Esophagus muscularis mucosa (tissue), 4 donors: ENCODE measurements around the gene RELT. TPM values are rescaled to one million over a fixed set of nuclear protein-coding genes. Genes with fewer than 3 reads are reported as not detected.

Experiments
- DNase-seq: peaks from one replicate; pipeline ENCODE4 v3.0.0-alpha.2; 2017; ENCODE audit errors: extremely low spot score
- H3K27ac ChIP-seq, 4 donors: fragments of 200-600 bp; sonication (generic); replicated peaks in 1 of 4; 1 replicate in 3 of 4; 2 replicates in 1 of 4; pipeline ENCODE4 v1.5.1; 2016 to 2019; ENCODE audit warnings: mild to moderate bottlenecking in 1 of 4
- H3K27me3 ChIP-seq, 4 donors: fragments of 200-600 bp; sonication (generic); one replicate each; pipeline versions ENCODE4 v1.5.1 to v1.6.0; 2016 to 2019
- H3K36me3 ChIP-seq, 4 donors: fragments of 200-600 bp; sonication (generic); one replicate each; pipeline ENCODE4 v1.5.1; 2016 to 2019
- H3K4me1 ChIP-seq, 4 donors: fragments of 200-600 bp; sonication (generic); one replicate each; pipeline ENCODE4 v1.5.1; 2016 to 2019
- H3K4me3 ChIP-seq, 4 donors: fragments of 200-600 bp; sonication (generic); 1 replicate in 2 of 4; 2 replicates in 2 of 4; pipeline ENCODE4 v1.5.1; 2016 to 2019; ENCODE audit warnings: mild to moderate bottlenecking in 4 of 4, moderate library complexity in 1 of 4
- H3K9me3 ChIP-seq, 4 donors: fragments of 200-600 bp; sonication (generic); 1 replicate in 3 of 4; 2 replicates in 1 of 4; pipeline ENCODE4 v1.5.1; 2016 to 2019
- CTCF ChIP-seq, 3 experiments: fragments of 200-600 bp in 2 of 3; fragments of 450-650 bp in 1 of 3; sonication (generic) in 2 of 3; IDR thresholded peaks; one replicate each; pipeline ENCODE4 v1.5.1; 2017 to 2019; ENCODE audit warnings: antibody characterized with exemption in 3 of 3, mild to moderate bottlenecking in 2 of 3, moderate library complexity in 1 of 3
- EP300 ChIP-seq: sonication (generic); formaldehyde crosslinking; IDR thresholded peaks from one replicate; pipeline ENCODE4 v1.6.1; 2017; ENCODE audit warnings: antibody characterized with exemption
- POLR2A ChIP-seq: fragments of 450-650 bp; IDR thresholded peaks from one replicate; pipeline ENCODE4 v1.6.1; 2017; ENCODE audit warnings: antibody characterized with exemption, moderate library complexity, mild to moderate bottlenecking, low read depth
- POLR2AphosphoS5 ChIP-seq, 2 donors: sonication (generic); formaldehyde crosslinking; IDR thresholded peaks; one replicate each; pipeline ENCODE4 v1.6.1; 2017; ENCODE audit warnings: antibody characterized with exemption in 2 of 2
- WGBS: methylation state at CpG from one replicate; pipeline ENCODE4 v1.1.5; 2018; 5-methylcytosine and 5-hydroxymethylcytosine counted together
- intact Hi-C: fragments of 100-400 bp; cut with DNase I; formaldehyde crosslinking; loops from one replicate; pipeline ENCODE4 v1.15.1; 2023
- total RNA-seq, 4 donors: library from RNA; depleted of rRNA; stranded (reverse); fragments of >200 nt; gene quantifications; one replicate each; pipeline versions ENCODE4 v1.1.0 to v1.2.1, GENCODE V29; 2016

Gene RELT
- total RNA-seq, 4 donors from 2014 or later: 1.2 to 7.8 (median 2.2) TPM

DNA sequence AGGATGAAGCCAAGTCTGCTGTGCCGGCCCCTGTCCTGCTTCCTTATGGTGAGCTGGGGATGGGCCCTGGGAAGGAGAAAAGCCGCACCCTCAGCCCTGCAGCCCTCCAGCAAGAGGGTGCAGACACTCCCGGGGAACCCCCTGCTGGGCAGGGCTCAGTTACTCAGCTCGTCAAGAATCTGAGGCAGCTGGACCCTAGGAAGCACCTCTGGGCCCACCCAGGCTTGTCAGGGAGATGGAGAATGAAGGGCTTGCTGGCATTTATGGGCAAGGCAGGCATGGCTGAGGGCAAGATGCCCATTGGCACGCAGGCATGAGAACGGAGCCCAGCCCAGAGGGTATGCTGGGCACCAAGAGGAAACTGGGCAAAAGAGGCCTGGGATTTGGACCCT, 12.9 kb downstream of the RELT start:
- no peak for DNase-seq
- Histone ChIP-seq H3K4me1 (peaks cover 22 to 54% (median 33%) of the 10 kb centered on the region in 4 donors), H3K9me3 (no peaks in the 10 kb centered on the region), H3K36me3 (no peaks in the 10 kb centered on the region), H3K27ac (no peak overlapping the region), H3K4me3 (no peak overlapping the region), H3K27me3 (no peaks in the 10 kb centered on the region)
- 82% methylated on average over 5 of the region's 6 CpGs for WGBS
- TF ChIP-seq POLR2AphosphoS5 (IDR thresholded peaks at IDR 0.05): no peak
- no peak for TF ChIP-seq CTCF (IDR thresholded peaks at IDR 0.05)
- TF ChIP-seq POLR2A: no peak
- no peak for TF ChIP-seq EP300
- intact Hi-C loops: no loop called here

GRCh38 chr11:73389916-73390315, 13.7 kb downstream of the RELT start:
- Histone ChIP-seq H3K9me3 (no peaks in the 10 kb centered on the region), H3K4me1 (peaks cover 22 to 46% (median 26%) of the 10 kb centered on the region in 4 donors), H3K4me3 (no peak overlapping the region), H3K27me3 (no peaks in the 10 kb centered on the region), H3K27ac (no peak overlapping the region), H3K36me3 (no peaks in the 10 kb centered on the region)
- WGBS: 81% methylated on average over 7 of the region's 7 CpGs
- intact Hi-C loops: loop anchor here (5.0 to 10.0 kb wide), 2 partner anchors 93 to 205 kb away; no protein-coding TSS in a partner anchor
- no peak for DNase-seq
- TF ChIP-seq EP300 (no peak), POLR2A (no peak), POLR2AphosphoS5 (IDR thresholded peaks at IDR 0.05) (no peak), CTCF (IDR thresholded peaks at IDR 0.05) (no peak)

DNA sequence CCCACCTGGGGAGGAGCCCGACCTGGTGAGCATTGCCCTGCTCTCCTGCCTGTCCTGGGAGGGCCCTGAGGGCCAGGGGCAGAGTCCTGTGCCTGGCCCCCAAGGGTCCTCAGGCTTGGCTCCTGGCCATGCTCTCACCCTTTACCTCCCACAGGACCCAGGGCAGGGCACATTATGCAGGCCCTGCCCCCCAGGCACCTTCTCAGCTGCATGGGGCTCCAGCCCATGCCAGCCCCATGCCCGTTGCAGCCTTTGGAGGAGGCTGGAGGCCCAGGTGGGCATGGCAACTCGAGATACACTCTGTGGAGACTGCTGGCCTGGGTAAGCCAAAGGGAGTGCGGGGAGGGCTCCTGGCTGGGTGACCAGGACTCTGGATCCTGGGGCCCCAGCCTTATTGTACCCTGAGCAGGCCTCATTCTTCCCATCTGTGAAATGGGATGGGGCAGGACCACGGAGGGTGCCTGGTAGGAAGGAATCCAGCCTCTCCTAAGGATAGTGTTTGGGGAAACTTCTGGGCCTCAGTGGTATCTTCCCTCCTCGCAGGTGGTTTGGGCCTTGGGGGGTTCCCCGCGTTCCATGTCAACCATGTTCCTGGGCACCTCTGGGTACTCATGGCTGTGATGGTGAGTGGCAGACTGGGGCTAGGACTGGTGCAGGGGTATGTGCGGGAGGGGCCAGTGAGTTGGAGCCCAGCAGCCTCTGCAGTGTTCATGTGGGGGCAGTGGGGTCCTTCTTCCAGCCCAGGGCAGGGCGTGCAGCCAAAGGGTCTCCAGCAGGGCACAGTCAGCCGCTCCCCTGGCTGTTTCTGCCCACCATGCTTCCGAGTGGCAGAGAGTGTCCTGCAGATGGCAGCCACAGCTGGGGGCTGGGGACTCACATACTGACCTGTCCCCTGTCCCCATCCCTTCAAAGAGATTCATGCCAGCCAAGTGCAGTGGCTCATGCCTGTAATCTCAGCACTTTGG, 14.7 kb downstream of the RELT start:
- no peaks in the 10 kb centered on the region for H3K9me3 ChIP-seq
- no peak overlapping the region for H3K4me3 ChIP-seq
- no peak for TF ChIP-seq EP300
- TF ChIP-seq POLR2A: no peak
- TF ChIP-seq POLR2AphosphoS5 (IDR thresholded peaks at IDR 0.05): no peak
- TF ChIP-seq CTCF (IDR thresholded peaks at IDR 0.05): no peak
- no peak for DNase-seq
- H3K36me3 ChIP-seq: peaks cover 0 to 4% (median 0%) of the 10 kb centered on the region in 4 donors
- H3K4me1 ChIP-seq: peaks cover 16 to 37% (median 23%) of the 10 kb centered on the region in 4 donors
- 100% methylated on average over 5 of the region's 12 CpGs for WGBS
- H3K27ac ChIP-seq: no peak overlapping the region
- intact Hi-C loops: loop anchor here (5.0 to 10.0 kb wide), 2 partner anchors 94 to 206 kb away; no protein-coding TSS in a partner anchor
- no peaks in the 10 kb centered on the region for H3K27me3 ChIP-seq

GRCh38 chr11:73391665-73392064, 15.5 kb downstream of the RELT start:
- WGBS: 88% methylated on average over 10 of the region's 10 CpGs
- intact Hi-C loops: loop anchor here (2.0 to 10.0 kb wide), 3 partner anchors 41 to 207 kb away; no protein-coding TSS in a partner anchor

More at GRCh38 chr11:73391665-73392064, 15.5 kb downstream of the RELT start:
- Histone ChIP-seq H3K36me3 (peaks cover 0 to 4% (median 1%) of the 10 kb centered on the region in 4 donors), H3K4me1 (peaks cover 16 to 29% (median 19%) of the 10 kb centered on the region in 4 donors), H3K27me3 (no peaks in the 10 kb centered on the region), H3K4me3 (no peak overlapping the region), H3K9me3 (no peaks in the 10 kb centered on the region), H3K27ac (no peak overlapping the region)
- DNase-seq: no peak
- TF ChIP-seq CTCF (IDR thresholded peaks at IDR 0.05) (no peak), POLR2AphosphoS5 (IDR thresholded peaks at IDR 0.05) (no peak), POLR2A (no peak), EP300 (no peak)
